Endothelial cell (in vitro differentiated cells): ENCODE measurements around the gene NUMBL. TPM values are rescaled to one million over a fixed set of nuclear protein-coding genes. Genes with fewer than 3 reads are reported as not detected.

Source experiments
- DNase-seq: peaks from one replicate; pipeline ENCODE4 v3.0.0; 2021; ENCODE audit warnings: low spot score
- H3K27ac Mint-ChIP-seq: one replicate; pipeline ENCODE4 v1.8.0; 2021; ENCODE audit warnings: mixed read lengths, inconsistent platforms; ENCODE audit not compliant: unreplicated experiment
- H3K27me3 Mint-ChIP-seq: one replicate; pipeline ENCODE4 v1.8.0; 2021; ENCODE audit warnings: mild to moderate bottlenecking, moderate library complexity, mixed read lengths, inconsistent platforms; ENCODE audit not compliant: unreplicated experiment
- H3K36me3 Mint-ChIP-seq: one replicate; pipeline ENCODE4 v1.8.0; 2021; ENCODE audit warnings: mild to moderate bottlenecking, low read depth, mixed read lengths, inconsistent platforms; ENCODE audit not compliant: unreplicated experiment
- H3K4me1 Mint-ChIP-seq: one replicate; pipeline ENCODE4 v1.8.0; 2021; ENCODE audit warnings: mild to moderate bottlenecking, mixed read lengths, inconsistent platforms; ENCODE audit not compliant: unreplicated experiment
- H3K4me3 Mint-ChIP-seq: one replicate; pipeline ENCODE4 v1.8.0; 2021; ENCODE audit warnings: mild to moderate bottlenecking, mixed read lengths, inconsistent platforms; ENCODE audit not compliant: unreplicated experiment
- H3K9me3 Mint-ChIP-seq: one replicate; pipeline ENCODE4 v1.8.0; 2021; ENCODE audit warnings: mixed read lengths, inconsistent platforms; ENCODE audit not compliant: unreplicated experiment
- CTCF ChIP-seq: fragments of 200-600 bp; sonication (generic); IDR thresholded peaks from one replicate; pipeline ENCODE4 v1.5.0; 2021; ENCODE audit warnings: antibody characterized with exemption; ENCODE audit not compliant: unreplicated experiment
- total RNA-seq: library from RNA; stranded (reverse); fragmentation: NEBNext Ultra II Directional; extraction: Animal tissue kit (Norgen Biotek cat#: 25700); gene quantifications from one replicate; pipeline ENCODE4 v1.2.1, GENCODE V29; 2021; ENCODE audit not compliant: unreplicated experiment

The NUMBL gene
- total RNA-seq, 1 donor from 2014 or later = 10.0 TPM

GRCh38 chr19:40639638-40639982 is 50.8 kb downstream of the NUMBL start:
- no peak for DNase-seq
- Mint-ChIP-seq H3K4me1 (peaks cover 5% of the 10 kb centered on the region), H3K27ac (no peak overlapping the region), H3K4me3 (no peak overlapping the region), H3K9me3 (no peaks in the 10 kb centered on the region), H3K36me3 (no peaks in the 10 kb centered on the region), H3K27me3 (peaks cover 6% of the 10 kb centered on the region)
- no peak for TF ChIP-seq CTCF

GRCh38 chr19:40638327-40638726 is 52.1 kb downstream of the NUMBL start:
- H3K9me3 Mint-ChIP-seq = no peaks in the 10 kb centered on the region
- no peak for DNase-seq
- H3K4me3 Mint-ChIP-seq = no peak overlapping the region
- H3K4me1 Mint-ChIP-seq = peaks cover 5% of the 10 kb centered on the region
- H3K27me3 Mint-ChIP-seq = peaks cover 6% of the 10 kb centered on the region
- H3K36me3 Mint-ChIP-seq = no peaks in the 10 kb centered on the region
- no peak for TF ChIP-seq CTCF
- H3K27ac Mint-ChIP-seq = no peak overlapping the region

GRCh38 chr19:40633207-40633606 is 57.2 kb downstream of the NUMBL start:
- Mint-ChIP-seq H3K27ac (no peak overlapping the region), H3K9me3 (peaks cover 4% of the 10 kb centered on the region), H3K36me3 (peaks cover 5% of the 10 kb centered on the region), H3K4me3 (no peak overlapping the region), H3K27me3 (peaks cover 10% of the 10 kb centered on the region), H3K4me1 (peaks cover 2% of the 10 kb centered on the region)
- TF ChIP-seq CTCF = no peak
- DNase-seq = no peak

- Mint-ChIP-seq H3K4me3 (no peak overlapping the region), H3K36me3 (peaks cover 5% of the 10 kb centered on the region), H3K27me3 (peaks cover 13% of the 10 kb centered on the region), H3K4me1 (peaks cover 2% of the 10 kb centered on the region), H3K9me3 (peaks cover 4% of the 10 kb centered on the region), H3K27ac (no peak overlapping the region)
- DNase-seq = no peak
- TF ChIP-seq CTCF = no peak
These were observed 58.0 kb downstream of the NUMBL start for GRCh38 chr19:40632311-40633036.

GRCh38 chr19:40630571-40631160 is 59.8 kb downstream of the NUMBL start:
- no peak overlapping the region for H3K27ac Mint-ChIP-seq

More at GRCh38 chr19:40630571-40631160, 59.8 kb downstream of the NUMBL start:
- H3K4me1 Mint-ChIP-seq = peaks cover 2% of the 10 kb centered on the region
- H3K27me3 Mint-ChIP-seq = peaks cover 16% of the 10 kb centered on the region
- DNase-seq = no peak
- no peak overlapping the region for H3K4me3 Mint-ChIP-seq
- H3K36me3 Mint-ChIP-seq = peaks cover 21% of the 10 kb centered on the region
- TF ChIP-seq CTCF = no peak
- H3K9me3 Mint-ChIP-seq = peaks cover 4% of the 10 kb centered on the region
